ENCODE measurements around the gene ZNF865. TPM values are rescaled to one million over a fixed set of nuclear protein-coding genes. Genes with fewer than 3 reads are reported as not detected.

Gene ZNF865
- total RNA-seq, 1 experiment from 2014 or later = 21.7 TPM

- Mint-ChIP-seq H3K4me3 (no peak overlapping the region), H3K9me3 (no peaks in the 10 kb centered on the region), H3K27me3 (ENCODE audit: low read depth) (no peaks in the 10 kb centered on the region; the same call in 1 of the 2 replicates), H3K36me3 (peaks cover 25% of the 10 kb centered on the region), H3K4me1 (peaks cover 7% of the 10 kb centered on the region), H3K27ac (no peak overlapping the region)
- no peak for ATAC-seq
- CTCF ChIA-PET = no interaction called here
- DNase-seq (ENCODE audit: low spot score) = no peak
- TF ChIP-seq FOXJ3 (CRISPR knock-in tag; IDR thresholded peaks at IDR 0.05; ENCODE audit: borderline replicate concordance) = no peak
- TF ChIP-seq ZNF138 (CRISPR knock-in tag; conservative IDR thresholded peaks at IDR 0.05) = no peak
- no peak for TF ChIP-seq ZNF317 (CRISPR knock-in tag; IDR thresholded peaks at IDR 0.05; ENCODE audit: borderline replicate concordance, low read depth)
- no peak for TF ChIP-seq GABPB1 (CRISPR knock-in tag; IDR thresholded peaks at IDR 0.05)
- TF ChIP-seq JUN (CRISPR knock-in tag; IDR thresholded peaks at IDR 0.05) = no peak
- TF ChIP-seq E2F1 (CRISPR knock-in tag; IDR thresholded peaks at IDR 0.05) = no peak
- TF ChIP-seq CTCF (IDR thresholded peaks at IDR 0.05) = no peak
- TF ChIP-seq NFATC4 (CRISPR knock-in tag; IDR thresholded peaks at IDR 0.05) = no peak
- TF ChIP-seq ZNF423 (CRISPR knock-in tag; IDR thresholded peaks at IDR 0.05) = no peak
- no peak for TF ChIP-seq IRF1 (CRISPR knock-in tag; IDR thresholded peaks at IDR 0.05)
- TF ChIP-seq AFF4 (CRISPR knock-in tag; IDR thresholded peaks at IDR 0.05; ENCODE audit: borderline replicate concordance) = no peak
- POLR2A ChIA-PET = no interaction called here
These were observed 6.0 kb downstream of the ZNF865 start for GRCh38 chr19:55611300-55611982.

- CTCF ChIA-PET = no interaction called here
- TF ChIP-seq CTCF (IDR thresholded peaks at IDR 0.05) (no peak), HMGA2 (CRISPR knock-in tag; IDR thresholded peaks at IDR 0.05) (no peak), JUN (CRISPR knock-in tag; IDR thresholded peaks at IDR 0.05) (no peak), ESRRA (CRISPR knock-in tag; IDR thresholded peaks at IDR 0.05; ENCODE audit: borderline replicate concordance) (no peak), FOXJ3 (CRISPR knock-in tag; IDR thresholded peaks at IDR 0.05; ENCODE audit: borderline replicate concordance) (no peak), MYBL2 (CRISPR knock-in tag; IDR thresholded peaks at IDR 0.05) (no peak), ARID4B (CRISPR knock-in tag; IDR thresholded peaks at IDR 0.05; ENCODE audit: borderline replicate concordance) (no peak), CREB1 (CRISPR knock-in tag; IDR thresholded peaks at IDR 0.05) (no peak)
These were observed 6.7 kb downstream of the ZNF865 start for GRCh38 chr19:55611983-55612645.

More at GRCh38 chr19:55611983-55612645, 6.7 kb downstream of the ZNF865 start:
- Mint-ChIP-seq H3K36me3 (peaks cover 21% of the 10 kb centered on the region), H3K9me3 (no peaks in the 10 kb centered on the region), H3K4me3 (no peak overlapping the region), H3K4me1 (peaks cover under 1% of the 10 kb centered on the region), H3K27me3 (ENCODE audit: low read depth) (no peaks in the 10 kb centered on the region; the same call in 1 of the 2 replicates), H3K27ac (no peak overlapping the region)
- DNase-seq (ENCODE audit: low spot score) (no peak), ATAC-seq (no peak)
- POLR2A ChIA-PET = no interaction called here
